Mucosa of rectum (tissue), 2 donors: Measurements from ENCODE around the gene UCP3.

Experiments
- H3K27ac ChIP-seq, 2 donors: one replicate each; pipeline ENCODE4 v1.7.0; 2013; ENCODE audit warnings: inconsistent platforms in 2 of 2, low read depth in 2 of 2, low read length in 2 of 2
- H3K27me3 ChIP-seq, 2 donors: one replicate each; pipeline ENCODE4 v1.7.0; 2013; ENCODE audit warnings: low read length in 2 of 2; ENCODE audit not compliant: control insufficient read depth in 2 of 2, insufficient read depth in 2 of 2
- H3K36me3 ChIP-seq, 2 donors: one replicate each; pipeline ENCODE4 v1.7.0; 2013; ENCODE audit warnings: low read length in 2 of 2; ENCODE audit not compliant: control insufficient read depth in 2 of 2, insufficient read depth in 2 of 2
- H3K4me1 ChIP-seq, 2 donors: one replicate each; pipeline ENCODE4 v1.7.0; 2013; ENCODE audit warnings: low read length in 2 of 2, mild to moderate bottlenecking in 1 of 2; ENCODE audit not compliant: control insufficient read depth in 2 of 2, insufficient read depth in 2 of 2
- H3K4me3 ChIP-seq, 2 donors: one replicate each; pipeline ENCODE4 v1.7.0; 2013; ENCODE audit warnings: low read length in 2 of 2
- H3K9ac ChIP-seq, 2 donors: one replicate each; pipeline ENCODE4 v1.7.0; 2013; ENCODE audit warnings: low read length in 2 of 2, low read depth in 1 of 2, mild to moderate bottlenecking in 1 of 2
- H3K9me3 ChIP-seq, 2 donors: one replicate each; pipeline ENCODE4 v1.7.0; 2013; ENCODE audit warnings: low read length in 2 of 2; ENCODE audit not compliant: control insufficient read depth in 2 of 2
- donor health status: healthy.
- donor health status: Normal muscosa, but diverticular disease.

UCP3 gene

GRCh38 chr11:74009675-74010305 is 905 bp upstream of the UCP3 start:
- no peaks in the 10 kb centered on the region for H3K9me3 ChIP-seq
- H3K36me3 ChIP-seq = peaks cover 3 to 6% of the 10 kb centered on the region in 2 donors
- H3K4me1 ChIP-seq = peaks cover 0 to 2% of the 10 kb centered on the region in 2 donors
- H3K4me3 ChIP-seq = no peak overlapping the region
- H3K27ac ChIP-seq = no peak overlapping the region
- H3K27me3 ChIP-seq = no peaks in the 10 kb centered on the region
- H3K9ac ChIP-seq = no peak overlapping the region

- Histone ChIP-seq H3K36me3 (peaks cover 3 to 6% of the 10 kb centered on the region in 2 donors), H3K27ac (no peak overlapping the region), H3K9ac (no peak overlapping the region), H3K9me3 (no peaks in the 10 kb centered on the region), H3K4me3 (no peak overlapping the region), H3K4me1 (peaks cover 0 to 2% of the 10 kb centered on the region in 2 donors), H3K27me3 (no peaks in the 10 kb centered on the region)
Measured at GRCh38 chr11:74009230-74009547, 304 bp upstream of the UCP3 start.

GRCh38 chr11:74007691-74008372 is 1.1 kb downstream of the UCP3 start:
- Histone ChIP-seq H3K4me1 (peaks cover 0 to 2% of the 10 kb centered on the region in 2 donors), H3K9ac (no peak overlapping the region), H3K36me3 (peaks cover 5 to 7% of the 10 kb centered on the region in 2 donors), H3K4me3 (no peak overlapping the region), H3K27ac (no peak overlapping the region), H3K9me3 (no peaks in the 10 kb centered on the region), H3K27me3 (no peaks in the 10 kb centered on the region)

- Histone ChIP-seq H3K9ac (no peak overlapping the region), H3K4me1 (peaks cover 0 to 2% of the 10 kb centered on the region in 2 donors), H3K9me3 (no peaks in the 10 kb centered on the region), H3K36me3 (peaks cover 7 to 9% of the 10 kb centered on the region in 2 donors), H3K4me3 (no peak overlapping the region), H3K27me3 (no peaks in the 10 kb centered on the region), H3K27ac (no peak overlapping the region)
Measured at GRCh38 chr11:74006743-74007304, 2.1 kb downstream of the UCP3 start.

DNA sequence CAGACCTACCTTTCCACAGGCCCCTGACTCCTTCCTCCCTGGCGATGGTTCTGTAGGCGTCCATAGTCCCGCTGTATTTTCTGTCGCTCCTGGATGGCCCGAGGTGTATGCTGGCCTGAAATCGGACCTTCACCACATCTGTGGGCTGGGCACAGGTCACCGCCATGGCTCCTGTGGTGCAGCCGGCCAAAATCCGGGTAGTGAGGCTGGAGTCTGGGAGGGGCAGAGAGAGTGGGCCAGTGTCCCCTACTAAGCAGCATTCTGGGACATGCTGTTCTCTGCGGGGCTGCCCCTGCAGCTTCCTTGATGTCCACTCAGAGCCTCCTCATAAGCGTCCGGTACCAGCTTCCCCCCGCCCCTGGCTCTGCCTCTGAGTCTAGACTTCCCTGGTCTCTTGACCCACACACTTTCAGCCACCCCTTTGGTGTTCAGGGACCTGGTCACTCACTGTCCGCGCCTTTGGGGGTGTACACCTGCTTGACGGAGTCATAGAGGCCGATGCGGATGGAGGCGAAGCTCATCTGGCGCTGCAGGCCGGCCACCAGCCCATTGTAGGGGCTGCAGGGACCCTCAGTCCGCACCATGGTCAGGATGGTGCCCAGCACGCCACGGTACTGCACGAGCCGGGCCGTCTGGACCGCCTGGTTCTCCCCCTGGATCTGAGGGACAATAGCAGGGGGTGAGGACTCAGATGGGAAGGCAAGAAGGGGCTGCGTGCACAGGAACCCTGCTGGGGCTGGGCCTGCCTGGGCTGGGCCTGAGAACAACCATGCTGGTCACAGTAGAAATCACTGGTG is 3.0 kb downstream of the UCP3 start:
- H3K27me3 ChIP-seq = no peaks in the 10 kb centered on the region
- H3K27ac ChIP-seq = no peak overlapping the region
- H3K9me3 ChIP-seq = no peaks in the 10 kb centered on the region
- peaks cover 7 to 12% of the 10 kb centered on the region in 2 donors for H3K36me3 ChIP-seq
- H3K4me1 ChIP-seq = peaks cover 0 to 2% of the 10 kb centered on the region in 2 donors
- H3K4me3 ChIP-seq = no peak overlapping the region
- no peak overlapping the region for H3K9ac ChIP-seq

GRCh38 chr11:74004759-74005615 is 3.9 kb downstream of the UCP3 start:
- H3K27ac ChIP-seq = no peak overlapping the region
- H3K9me3 ChIP-seq = no peaks in the 10 kb centered on the region
- peaks cover 0 to 2% of the 10 kb centered on the region in 2 donors for H3K4me1 ChIP-seq
- peaks cover 7 to 12% of the 10 kb centered on the region in 2 donors for H3K36me3 ChIP-seq
- no peaks in the 10 kb centered on the region for H3K27me3 ChIP-seq
- H3K9ac ChIP-seq = no peak overlapping the region
- no peak overlapping the region for H3K4me3 ChIP-seq

DNA sequence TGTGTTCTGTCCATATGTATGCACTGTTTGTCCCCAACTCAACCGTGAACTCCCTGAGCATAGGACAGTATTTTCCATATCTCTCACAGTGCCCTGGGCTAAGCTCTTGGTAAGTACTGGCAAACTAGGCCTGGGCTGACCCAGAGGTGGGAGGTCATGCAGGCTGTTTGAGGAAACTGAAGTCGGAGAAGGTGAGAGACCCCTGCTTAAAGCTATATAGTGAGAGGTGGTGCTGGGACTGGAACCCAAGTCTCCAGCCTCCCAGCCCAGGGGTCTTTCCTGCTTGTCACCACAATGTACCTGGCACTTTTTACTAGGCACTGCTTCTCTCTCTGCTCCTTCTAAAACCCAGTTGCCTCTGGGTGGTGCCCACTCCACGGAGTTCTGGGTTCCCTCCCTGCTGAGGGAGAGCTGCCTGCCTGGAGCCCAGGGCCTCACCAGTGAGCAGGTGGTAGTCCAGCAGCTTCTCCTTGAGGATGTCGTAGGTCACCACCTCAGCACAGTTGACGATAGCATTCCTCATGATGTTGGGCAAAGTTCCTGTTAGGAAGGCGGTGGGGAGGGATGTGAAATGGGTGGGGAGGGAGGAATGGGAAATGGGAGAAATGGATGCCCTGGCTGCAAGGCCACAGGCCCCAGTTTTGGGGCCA is 4.7 kb downstream of the UCP3 start:
- H3K9me3 ChIP-seq = no peaks in the 10 kb centered on the region
- no peak overlapping the region for H3K9ac ChIP-seq

DNA sequence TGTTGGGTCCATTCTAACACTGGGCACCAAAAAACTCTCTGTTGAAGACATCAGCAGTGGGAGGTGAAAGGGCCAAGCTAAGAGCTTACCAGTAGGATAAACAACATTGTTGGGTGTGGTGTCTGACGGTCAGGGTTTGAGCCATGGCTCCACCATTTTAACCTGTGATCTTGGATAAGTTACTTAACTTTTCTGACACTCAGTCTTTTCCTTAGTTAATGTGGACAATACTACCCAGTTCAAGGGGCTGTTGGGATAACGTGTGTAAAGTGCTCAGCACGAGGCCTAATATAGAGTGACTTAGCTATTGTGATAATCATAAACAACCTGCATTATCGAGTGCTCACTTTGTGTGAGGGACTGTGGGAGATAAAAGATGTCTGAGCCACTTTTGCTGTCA is 6.1 kb downstream of the UCP3 start:
- H3K27me3 ChIP-seq = no peaks in the 10 kb centered on the region
- H3K4me3 ChIP-seq = no peak overlapping the region
- no peaks in the 10 kb centered on the region for H3K4me1 ChIP-seq
- H3K36me3 ChIP-seq = peaks cover 7 to 12% of the 10 kb centered on the region in 2 donors
- no peak overlapping the region for H3K27ac ChIP-seq
- no peaks in the 10 kb centered on the region for H3K9me3 ChIP-seq
- H3K9ac ChIP-seq = no peak overlapping the region

More for the DNA sequence above, 4.7 kb downstream of the UCP3 start:
- peaks cover 7 to 12% of the 10 kb centered on the region in 2 donors for H3K36me3 ChIP-seq
- no peak overlapping the region for H3K27ac ChIP-seq
- no peak overlapping the region for H3K4me3 ChIP-seq
- H3K27me3 ChIP-seq = no peaks in the 10 kb centered on the region
- peaks cover 0 to 1% of the 10 kb centered on the region in 2 donors for H3K4me1 ChIP-seq

DNA sequence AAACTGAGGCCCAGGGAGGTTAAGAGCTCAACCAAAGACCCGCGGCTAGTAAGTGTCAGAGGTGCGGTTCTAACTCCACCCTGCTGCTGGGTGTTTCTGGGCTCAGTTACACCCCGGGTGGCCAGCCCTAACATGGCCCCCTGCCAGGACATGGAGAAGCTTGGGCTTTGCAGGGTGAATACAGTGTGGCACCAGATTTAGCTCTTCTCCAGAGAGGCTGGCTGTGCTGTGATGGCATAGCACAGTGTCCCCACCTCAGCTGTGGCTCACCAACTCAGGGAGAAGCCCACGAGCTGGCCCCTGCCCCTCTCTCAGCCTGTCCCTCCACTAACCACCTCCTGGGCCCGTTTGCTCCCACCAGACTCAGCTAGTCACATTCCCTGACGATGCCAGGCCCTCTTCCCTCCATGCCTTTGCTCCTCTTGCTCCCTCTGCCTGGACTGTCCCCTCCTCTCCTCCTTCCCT is 7.0 kb downstream of the UCP3 start:
- Histone ChIP-seq H3K4me1 (no peaks in the 10 kb centered on the region), H3K27me3 (no peaks in the 10 kb centered on the region), H3K9ac (no peak overlapping the region), H3K36me3 (peaks cover 7 to 12% of the 10 kb centered on the region in 2 donors), H3K9me3 (no peaks in the 10 kb centered on the region), H3K4me3 (no peak overlapping the region), H3K27ac (no peak overlapping the region)
